Right lobe of liver (tissue), 4 donors: ENCODE data around the gene ZDHHC12.

Source experiments
- CTCF ChIP-seq, 4 donors: fragments of 200-600 bp in 3 of 4; fragments of 450-650 bp in 1 of 4; IDR thresholded peaks; one replicate each; pipeline versions ENCODE4 v1.5.1 to v1.8.0; 2016 to 2022; ENCODE audit warnings: antibody characterized with exemption in 4 of 4, mild to moderate bottlenecking in 2 of 4
- POLR2A ChIP-seq: fragments of 450-650 bp; IDR thresholded peaks from one replicate; pipeline ENCODE4 v1.6.1; 2017; ENCODE audit warnings: antibody characterized with exemption, mild to moderate bottlenecking
- donor health status: DM: no; HTN: no; CAD: no.
- donor health status: DM: no; HTN: no; CAD: no.
- donor health status: DM: no; HTN: yes; CAD: no.

- no peak for TF ChIP-seq CTCF (IDR thresholded peaks at IDR 0.05)
- no peak for TF ChIP-seq POLR2A
Observed at GRCh38 chr9:128773049-128773448, 49.1 kb upstream of the ZDHHC12 start.
